ENCODE data around the gene TAGLN3.
"Not testable (repeated sequence)": the region's sequence is repeated elsewhere in the genome, so short reads cannot be mapped to it uniquely, and the experiment has no call there.

The TAGLN3 gene

GRCh38 chr3:112010636-112011035, 11.9 kb downstream of the TAGLN3 start:
- DNase-seq (no peak), ATAC-seq (no peak)

- no peak for ATAC-seq
- DNase-seq = no peak
Observed at GRCh38 chr3:112011376-112011940, 12.7 kb downstream of the TAGLN3 start.

- ATAC-seq = no peak
- DNase-seq = no peak
Observed at GRCh38 chr3:112012205-112012992, 13.7 kb downstream of the TAGLN3 start.

- DNase-seq (peak; percentile 62), ATAC-seq (peak; percentile 92)
Observed at GRCh38 chr3:112013058-112013783, 14.5 kb downstream of the TAGLN3 start.

GRCh38 chr3:112013784-112014143, 15.0 kb downstream of the TAGLN3 start:
- no peak for ATAC-seq
- no peak for DNase-seq

GRCh38 chr3:112017091-112017490, 18.4 kb downstream of the TAGLN3 start:
- peak; percentile 37 for ATAC-seq
- DNase-seq = no peak

- DNase-seq = no peak
- no peak for ATAC-seq
Observed at GRCh38 chr3:112018712-112019111, 20.0 kb downstream of the TAGLN3 start.

GRCh38 chr3:112019716-112020115, 21.0 kb downstream of the TAGLN3 start:
- no peak for DNase-seq
- ATAC-seq = no peak

- DNase-seq (no peak), ATAC-seq (no peak)
Observed at GRCh38 chr3:112020674-112021085, 22.0 kb downstream of the TAGLN3 start.

- DNase-seq (no peak), ATAC-seq (no peak)
Observed at GRCh38 chr3:112027142-112027541, 28.4 kb downstream of the TAGLN3 start.

GRCh38 chr3:112027826-112028225, 29.1 kb downstream of the TAGLN3 start:
- DNase-seq (no peak), ATAC-seq (no peak)

GRCh38 chr3:112030901-112031300, 32.2 kb downstream of the TAGLN3 start:
- DNase-seq (no peak), ATAC-seq (no peak)

GRCh38 chr3:112032098-112032731, 33.5 kb downstream of the TAGLN3 start:
- no peak for ATAC-seq
- DNase-seq = no peak

- ATAC-seq (no peak), DNase-seq (no peak)
Observed at GRCh38 chr3:112034436-112034835, 35.7 kb downstream of the TAGLN3 start, which contains the start of gene TMPRSS7. TSS of gene TMPRSS7 (plus strand) at chr3:112034736. CDS start at chr3:112034846, 110 bp downstream.

- DNase-seq (no peak), ATAC-seq (no peak)
Observed at GRCh38 chr3:112035241-112035640, 36.5 kb downstream of the TAGLN3 start.

- not testable (repeated sequence) for DNase-seq, ATAC-seq
Observed at GRCh38 chr3:112037194-112037593, 38.5 kb downstream of the TAGLN3 start.

- DNase-seq (no peak), ATAC-seq (no peak)
Observed at GRCh38 chr3:112038863-112039262, 40.1 kb downstream of the TAGLN3 start.

GRCh38 chr3:112041321-112041720, 42.6 kb downstream of the TAGLN3 start:
- DNase-seq (no peak), ATAC-seq (no peak)

GRCh38 chr3:112042842-112043280, 44.1 kb downstream of the TAGLN3 start:
- ATAC-seq (peak; percentile 32), DNase-seq (no peak)

- DNase-seq (peak; percentile 40), ATAC-seq (peak; percentile 89)
Observed at GRCh38 chr3:112043621-112044201, 45.0 kb downstream of the TAGLN3 start.

- DNase-seq = no peak
Observed at GRCh38 chr3:112046599-112046998, 47.9 kb downstream of the TAGLN3 start.

GRCh38 chr3:112047264-112047663, 48.5 kb downstream of the TAGLN3 start:
- ATAC-seq = no peak

More at GRCh38 chr3:112046599-112046998, 47.9 kb downstream of the TAGLN3 start:
- ATAC-seq = no peak

More at GRCh38 chr3:112047264-112047663, 48.5 kb downstream of the TAGLN3 start:
- DNase-seq = no peak
